Psoas muscle (tissue), 8 donors: Measurements from ENCODE around the gene CORO1A. TPM values are rescaled to one million over a fixed set of nuclear protein-coding genes. Genes with fewer than 3 reads are reported as not detected.
"Not testable (repeated sequence)": the region's sequence is repeated elsewhere in the genome, so short reads cannot be mapped to it uniquely, and the experiment has no call there.

Experiments used
- ATAC-seq, 4 donors: fragments of 200-7000 bp; cut with Tn5 transposase; one replicate each; pipeline ENCODE4 v1.9.1; 2020; ENCODE audit warnings: moderate library complexity in 3 of 4, mild to moderate bottlenecking in 2 of 4
- DNase-seq, 2 donors: peaks; one replicate each; pipeline ENCODE4 v3.0.0-alpha.2; 2020
- H3K27ac ChIP-seq: fragments of 200-600 bp; one replicate; pipeline ENCODE4 v1.8.0; 2022
- H3K27me3 ChIP-seq, 3 donors: fragments of 200-600 bp in 1 of 3; one replicate each; pipeline versions ENCODE4 v1.6.1 to v1.8.0; 2013 to 2022; ENCODE audit warnings: low read length in 2 of 3, mild to moderate bottlenecking in 2 of 3, moderate library complexity in 1 of 3; ENCODE audit not compliant: insufficient read depth in 3 of 3
- H3K36me3 ChIP-seq, 2 donors: fragments of 200-600 bp in 1 of 2; one replicate each; pipeline versions ENCODE4 v1.6.1 to v1.8.0; 2013 to 2022; ENCODE audit warnings: low read depth in 1 of 2, mild to moderate bottlenecking in 1 of 2, moderate library complexity in 1 of 2; ENCODE audit not compliant: insufficient read depth in 1 of 2
- H3K4me1 ChIP-seq: fragments of 200-600 bp; one replicate; pipeline ENCODE4 v1.8.0; 2022
- H3K4me3 ChIP-seq: fragments of 200-600 bp; one replicate; pipeline ENCODE4 v1.8.0; 2022; ENCODE audit warnings: mild to moderate bottlenecking
- H3K9me3 ChIP-seq: fragments of 200-600 bp; one replicate; pipeline ENCODE4 v1.8.0; 2022
- WGBS, 3 donors: extraction: QIAGEN DNeasy Blood & Tissue Kit; methylation state at CpG; one replicate each; pipeline versions ENCODE4 v1.1.6 to v1.1.7; 2013; 5-methylcytosine and 5-hydroxymethylcytosine counted together
- intact Hi-C, 2 donors: fragments of 100-400 bp; cut with DNase I; formaldehyde crosslinking; loops; one replicate each; pipeline versions ENCODE4 v1.11.0 to v1.14.2; 2022
- polyA plus RNA-seq, 3 donors: library from polyadenylated mRNA; stranded (reverse); fragments of 200-250 nt; gene quantifications; one replicate each; pipeline ENCODE4 v1.2.3, GENCODE V29; 2013
- total RNA-seq, 4 donors: library from RNA; stranded (reverse); fragmentation: NEBNext Ultra II Directional in 2 of 4; extraction: Animal tissue kit (Norgen Biotek cat#: 25700) in 2 of 4; gene quantifications; one replicate each; pipeline versions ENCODE4 v1.2.1 to v1.2.4, GENCODE V29; 2021 to 2023
- donor health status: healthy with polysubstance abuse.
- donor health status: DM: no; HTN: no; CAD: no; lungs with moderate emphysema.
- donor health status: Bipolar disorder and iron deficiency.
- donor health status: healthy.
- donor health status: DM: yes; HTN: yes; CAD: no.
- donor health status: DM: no; HTN: no; CAD: no.
- donor health status: DM: no; HTN: no; CAD: no.
- donor health status: DM: yes; HTN: yes; CAD: no.

CORO1A gene
- total and polyA plus RNA-seq, 7 donors: 2.7 to 6.8 (median 5.9) TPM

DNA sequence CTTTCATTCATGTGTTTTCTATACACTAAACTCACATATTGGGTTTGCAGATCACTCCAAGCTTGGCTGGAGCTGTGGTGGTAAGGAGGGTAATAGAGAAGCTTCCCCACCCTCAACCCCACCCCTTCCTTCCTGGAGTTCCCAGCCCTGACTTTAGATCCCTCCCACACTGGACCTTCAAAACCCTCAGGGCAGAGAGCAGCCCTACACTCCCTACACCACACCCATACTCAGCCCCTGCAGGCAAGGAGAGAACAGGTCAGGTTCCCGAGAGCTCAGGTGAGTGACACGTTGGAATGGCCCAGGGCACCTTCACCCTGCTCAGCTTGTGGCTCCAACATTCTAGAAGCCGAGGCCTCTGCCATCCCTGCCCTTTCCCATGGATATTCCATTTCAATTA is 15.6 kb downstream of the CORO1A start, which contains the start of gene SULT1A3:
SULT1A3 (plus strand) TSS at position 207 of the 400 bp plus-strand sequence. CDS start 1,474 bp downstream, outside the sequence.
- H3K4me3 ChIP-seq, H3K27me3 ChIP-seq, H3K27ac ChIP-seq, H3K36me3 ChIP-seq, H3K9me3 ChIP-seq, DNase-seq, H3K4me1 ChIP-seq, intact Hi-C loops: not testable (repeated sequence)
- peak in 1 of 4 donors; percentile 7 for ATAC-seq
- WGBS, 3 donors: no CpG with 5 or more reads among the region's 3 CpGs

DNA sequence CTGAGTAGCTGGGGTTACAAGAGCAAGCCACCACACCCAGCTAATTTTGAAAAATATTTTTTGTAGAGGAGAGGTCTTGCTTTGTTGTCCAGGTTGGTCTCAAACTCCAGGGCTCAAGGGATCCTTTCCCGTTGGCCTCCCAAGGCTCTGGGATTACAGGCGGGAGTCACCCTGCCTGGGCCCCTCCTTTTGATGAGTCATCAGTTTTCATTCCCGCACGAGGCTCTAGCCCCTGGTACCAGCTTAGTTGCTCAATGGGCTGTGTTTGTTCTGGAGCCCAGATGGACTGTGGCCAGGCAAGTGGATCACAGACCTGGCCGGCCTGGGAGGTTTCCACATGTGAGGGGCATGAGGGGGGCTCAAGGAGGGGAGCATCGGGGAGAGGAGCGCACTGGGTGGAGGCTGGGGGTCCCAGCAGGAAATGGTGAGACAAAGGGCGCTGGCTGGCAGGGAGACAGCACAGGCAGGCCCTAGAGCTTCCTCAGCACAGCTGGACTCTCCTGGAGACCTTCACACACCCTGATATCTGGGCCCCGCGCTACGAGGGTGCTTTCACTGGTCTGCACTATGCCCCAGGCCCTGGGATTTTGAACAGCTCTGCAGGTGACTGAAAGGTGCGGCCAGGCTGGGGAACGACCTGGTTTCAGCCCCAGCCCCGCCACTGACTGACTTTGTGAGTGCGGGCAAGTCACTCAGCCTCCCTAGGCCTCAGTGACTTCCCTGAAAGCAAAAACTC is 16.4 kb downstream of the CORO1A start:
- WGBS, 3 donors: no CpG with 5 or more reads among the region's 15 CpGs
- H3K4me3 ChIP-seq, H3K9me3 ChIP-seq, intact Hi-C loops, H3K27me3 ChIP-seq, DNase-seq, H3K27ac ChIP-seq, H3K36me3 ChIP-seq, H3K4me1 ChIP-seq: not testable (repeated sequence)
- peak in 3 of 4 donors; percentile 36 to 62 (median 52) for ATAC-seq

DNA sequence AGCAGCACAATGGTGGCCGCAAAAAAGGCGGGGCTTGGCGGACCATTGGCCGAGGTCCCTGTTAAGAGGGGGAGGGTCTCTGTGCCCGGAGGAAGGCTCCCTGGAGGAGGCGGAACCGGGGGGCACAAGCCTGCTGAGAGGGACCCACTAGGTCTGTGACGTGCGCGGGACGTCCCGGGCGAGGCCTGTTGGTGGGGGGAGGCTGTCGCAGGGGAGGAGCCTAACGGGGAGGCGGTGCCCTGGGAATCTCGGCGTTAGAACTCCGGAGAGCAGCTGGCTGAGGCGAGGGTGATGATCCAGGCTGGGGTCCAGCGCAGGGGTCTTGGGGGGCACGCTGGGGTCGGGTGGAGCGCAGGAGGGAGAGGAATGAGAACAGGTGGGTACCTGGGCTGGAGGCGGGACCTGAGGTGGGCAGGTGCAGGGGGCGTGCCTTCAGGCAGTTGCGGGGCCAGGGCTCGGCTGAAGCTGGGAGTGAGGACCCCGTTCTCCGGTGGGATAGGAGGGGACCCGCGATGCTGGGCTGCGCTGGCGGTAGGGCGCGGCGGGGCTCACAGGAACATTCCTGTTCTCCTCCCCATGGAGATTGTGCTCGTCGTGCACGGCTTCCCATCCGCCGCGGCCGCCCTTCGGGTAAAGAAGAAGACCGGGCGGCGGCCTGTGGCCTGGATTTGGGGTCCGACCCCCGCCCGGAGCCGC is 22.3 kb downstream of the CORO1A start:
- H3K4me1 ChIP-seq, H3K9me3 ChIP-seq, H3K27me3 ChIP-seq, intact Hi-C loops, H3K27ac ChIP-seq, H3K36me3 ChIP-seq: not testable (repeated sequence)
- peak; percentile 39 to 62 (median 48) for ATAC-seq
- 0 to 1% (median 1%) methylated on average over 12 to 20 of the region's 52 CpGs for WGBS, 3 donors
- H3K4me3 ChIP-seq: peak overlapping the region; percentile 61
- peak in 1 of 2 donors; percentile 9 for DNase-seq

DNA sequence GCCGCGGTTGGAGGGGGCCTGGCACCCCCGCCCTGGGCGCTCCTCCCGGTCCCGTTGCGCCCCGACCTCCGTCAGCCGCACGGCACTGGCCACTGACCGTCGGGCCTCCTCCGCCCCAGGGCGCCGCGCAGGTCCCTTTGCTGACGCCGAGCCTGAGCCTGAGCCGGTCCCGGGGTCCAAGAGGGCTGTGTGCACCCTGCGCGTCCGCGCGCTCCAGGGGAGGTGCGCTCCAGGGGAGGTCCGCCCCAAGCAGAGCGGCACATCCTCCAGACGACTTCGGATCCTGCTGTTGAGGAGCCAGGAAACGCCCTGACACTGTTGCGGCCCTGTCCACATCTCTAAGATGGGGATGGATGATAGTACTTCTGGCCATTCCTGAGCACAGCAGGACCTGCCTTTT is 22.9 kb downstream of the CORO1A start:
- H3K4me1 ChIP-seq, intact Hi-C loops, H3K27me3 ChIP-seq, H3K9me3 ChIP-seq, H3K27ac ChIP-seq, H3K36me3 ChIP-seq, DNase-seq: not testable (repeated sequence)
- H3K4me3 ChIP-seq: peak overlapping the region; percentile 61
- WGBS, 3 donors: no CpG with 5 or more reads among the region's 33 CpGs
- peak; percentile 2 to 28 (median 12) for ATAC-seq

DNA sequence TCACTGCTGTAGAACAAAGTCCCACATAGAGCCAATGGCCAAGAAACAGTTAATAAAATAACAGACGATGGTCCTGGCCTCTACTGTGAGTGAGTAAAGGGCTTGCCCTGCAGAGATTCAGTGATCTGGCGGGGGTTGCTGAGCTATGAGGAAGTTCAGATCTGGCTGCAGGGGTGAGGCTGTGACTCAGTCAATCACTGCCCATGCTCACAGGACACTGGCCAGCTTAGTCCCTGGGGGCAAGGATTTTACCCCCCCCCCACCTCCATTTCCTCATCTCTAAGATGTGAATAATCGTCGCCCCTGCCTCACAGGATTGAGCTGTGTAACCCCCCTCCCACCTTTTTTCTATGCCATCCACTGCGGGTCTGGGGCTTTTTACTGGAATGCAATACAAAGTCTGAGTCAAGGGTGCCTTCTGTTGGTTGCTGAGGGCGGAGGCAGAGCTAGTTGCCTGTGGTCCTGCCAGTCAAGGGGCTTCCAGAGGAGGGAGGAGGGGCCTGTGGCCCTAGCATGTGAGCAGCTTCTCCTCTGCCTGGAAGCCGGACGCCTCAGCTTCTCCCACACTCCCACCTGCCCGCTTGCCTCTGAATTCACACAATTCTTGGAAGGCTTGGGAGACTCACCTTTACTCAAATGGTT is 23.8 kb downstream of the CORO1A start:
- H3K4me3 ChIP-seq, intact Hi-C loops, H3K27ac ChIP-seq, H3K27me3 ChIP-seq, H3K4me1 ChIP-seq, H3K36me3 ChIP-seq, H3K9me3 ChIP-seq: not testable (repeated sequence)
- DNase-seq (peak in 1 of 2 donors; percentile 18), ATAC-seq (peak in 1 of 4 donors; percentile 15)
- 22 to 48% (median 31%) methylated on average over 2 of the region's 9 CpGs for WGBS, 3 donors

DNA sequence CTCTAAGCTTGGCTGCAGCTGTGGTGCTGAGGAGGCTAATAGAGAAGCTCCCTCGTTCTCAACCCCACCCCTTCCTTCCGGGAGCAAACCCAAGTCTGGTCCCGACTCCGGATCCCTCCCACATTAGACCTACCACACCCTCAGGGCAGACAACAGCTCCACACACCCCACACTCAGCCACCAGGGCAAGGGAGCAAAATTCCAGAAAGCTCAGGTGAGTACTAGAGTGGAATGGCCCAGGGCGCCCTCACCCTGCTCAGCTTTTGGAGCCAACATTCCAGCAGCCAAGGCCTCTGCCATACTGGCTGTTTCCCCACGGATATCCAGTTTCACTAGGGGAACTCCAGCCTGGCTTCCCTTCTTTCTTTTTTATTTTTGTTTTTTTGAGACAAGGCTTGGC is 25.6 kb downstream of the CORO1A start:
- 0% methylated on average over 4 of the region's 6 CpGs for WGBS, 3 donors
- ATAC-seq (peak; percentile 43 to 55 (median 50)), DNase-seq (peak in 1 of 2 donors; percentile 31)
- H3K27me3 ChIP-seq, H3K9me3 ChIP-seq, H3K27ac ChIP-seq, H3K36me3 ChIP-seq, H3K4me1 ChIP-seq, H3K4me3 ChIP-seq, intact Hi-C loops: not testable (repeated sequence)

DNA sequence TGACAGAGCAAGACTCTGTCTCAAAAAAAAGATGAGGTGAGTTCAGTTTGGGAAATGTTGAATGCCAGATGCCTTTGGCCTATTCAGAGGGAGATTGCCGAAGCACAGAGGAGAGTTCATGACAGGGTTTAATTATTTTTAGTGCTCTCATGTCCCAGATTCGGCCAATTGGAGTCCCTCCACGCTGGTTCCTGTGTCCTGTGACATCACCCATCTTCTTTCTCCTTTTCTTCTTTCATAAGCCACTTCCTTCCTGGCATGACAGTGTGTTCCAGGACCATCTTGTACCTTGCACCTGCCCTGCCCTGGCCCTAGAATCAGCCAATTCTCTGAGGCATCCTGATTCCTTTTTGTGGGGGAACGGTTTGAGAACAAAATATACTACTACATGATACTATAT is 28.0 kb downstream of the CORO1A start:
- H3K36me3 ChIP-seq, H3K4me3 ChIP-seq, H3K4me1 ChIP-seq, H3K9me3 ChIP-seq, intact Hi-C loops, DNase-seq, H3K27me3 ChIP-seq, H3K27ac ChIP-seq: not testable (repeated sequence)
- WGBS, 3 donors: no CpG with 5 or more reads among the region's 4 CpGs
- peak; percentile 88 to 92 (median 89) for ATAC-seq

DNA sequence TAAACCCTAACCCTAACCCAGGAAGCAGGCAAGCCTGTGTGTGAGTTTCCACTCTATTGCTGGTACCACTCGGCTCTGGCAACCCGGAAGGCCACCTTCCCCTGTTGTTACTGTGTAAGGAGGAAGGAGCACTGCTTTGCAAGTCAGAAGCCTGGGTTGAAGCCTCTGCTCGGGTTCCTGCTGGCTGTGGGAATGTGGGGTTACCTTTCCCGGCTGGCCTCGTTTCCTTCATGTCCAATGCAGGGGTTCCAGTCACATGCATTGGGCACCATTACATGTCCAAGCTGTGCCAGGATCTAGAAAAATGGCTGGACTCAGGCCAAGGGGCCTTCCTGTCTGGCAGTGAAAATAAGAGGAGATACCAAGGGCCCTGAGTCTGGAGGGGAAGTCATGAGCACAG is 33.7 kb downstream of the CORO1A start:
- H3K4me3 ChIP-seq, H3K4me1 ChIP-seq, H3K36me3 ChIP-seq, ATAC-seq, H3K9me3 ChIP-seq, H3K27ac ChIP-seq, intact Hi-C loops, H3K27me3 ChIP-seq: not testable (repeated sequence)
- 45 to 65% (median 48%) methylated on average over 3 of the region's 5 CpGs for WGBS, 3 donors
- DNase-seq: peak in 1 of 2 donors; percentile 1

Other genes with a start within 250 kb of the CORO1A start
- gene TMEM219, start 221.5 kb upstream of the CORO1A start, total RNA-seq: 10 to 100 TPM; 39.6 to 64.5 (median 50.3) TPM
- 10 to 100 TPM; 53.7 to 80.7 (median 60.4) TPM for gene TMEM219, start 221.5 kb upstream of the CORO1A start, polyA plus RNA-seq
- 10 to 100 TPM; 18.6 to 28.6 (median 22.0) TPM for gene TAOK2, start 209.7 kb upstream of the CORO1A start, total RNA-seq
- 10 to 100 TPM; 15.7 to 30.2 (median 21.8) TPM for gene TAOK2, start 209.7 kb upstream of the CORO1A start, polyA plus RNA-seq
- gene HIRIP3, start 188.0 kb upstream of the CORO1A start, total RNA-seq: 10 to 100 TPM; 18.9 to 22.0 (median 20.7) TPM
- gene HIRIP3, start 188.0 kb upstream of the CORO1A start, polyA plus RNA-seq: 10 to 100 TPM; 18.5 to 62.5 (median 23.1) TPM
- gene INO80E, start 187.4 kb upstream of the CORO1A start, total RNA-seq: 10 to 100 TPM; 30.5 to 43.3 (median 34.1) TPM
- gene INO80E, start 187.4 kb upstream of the CORO1A start, polyA plus RNA-seq: 10 to 100 TPM; 59.8 to 86.9 (median 77.3) TPM
- under 1 TPM in 2 of 4 donors, not detected in 2; 0.11 to 0.51 TPM for gene DOC2A, start 172.6 kb upstream of the CORO1A start, total RNA-seq
- gene DOC2A, start 172.6 kb upstream of the CORO1A start, polyA plus RNA-seq: under 1 TPM; 0.13 to 0.20 (median 0.15) TPM
- not detected for gene C16orf92, start 160.4 kb upstream of the CORO1A start, total RNA-seq
- gene C16orf92, start 160.4 kb upstream of the CORO1A start, polyA plus RNA-seq: not detected
- 1 to 10 TPM in 1 of 4 donors, under 1 TPM in 3; 0.17 to 1.9 (median 0.23) TPM for gene TLCD3B, start 152.3 kb upstream of the CORO1A start, total RNA-seq
- gene TLCD3B, start 152.3 kb upstream of the CORO1A start, polyA plus RNA-seq: under 1 TPM; 0.13 to 0.62 (median 0.17) TPM
- gene ALDOA, start 117.8 kb upstream of the CORO1A start, total RNA-seq: 1,000 to 10,000 TPM; 5,088 to 7,531 (median 6,001) TPM
- over 10,000 TPM in 1 of 3 donors, 1,000 to 10,000 TPM in 2; 4,532 to 12,458 (median 6,880) TPM for gene ALDOA, start 117.8 kb upstream of the CORO1A start, polyA plus RNA-seq
- gene PPP4C, start 107.6 kb upstream of the CORO1A start, total RNA-seq: 10 to 100 TPM; 38.1 to 64.5 (median 58.5) TPM
- gene PPP4C, start 107.6 kb upstream of the CORO1A start, polyA plus RNA-seq: 100 to 1,000 TPM in 2 of 3 donors, 10 to 100 TPM in 1; 79.1 to 172 (median 130) TPM
- gene TBX6, start 91.7 kb upstream of the CORO1A start, total RNA-seq: 1 to 10 TPM in 1 of 4 donors, under 1 TPM in 3; 0.32 to 1.0 (median 0.51) TPM
- 1 to 10 TPM in 2 of 3 donors, under 1 TPM in 1; 0.76 to 1.6 (median 1.5) TPM for gene TBX6, start 91.7 kb upstream of the CORO1A start, polyA plus RNA-seq
- 100 to 1,000 TPM in 1 of 4 donors, 10 to 100 TPM in 3; 47.1 to 156 (median 60.2) TPM for gene YPEL3, start 87.4 kb upstream of the CORO1A start, total RNA-seq
- gene YPEL3, start 87.4 kb upstream of the CORO1A start, polyA plus RNA-seq: 10 to 100 TPM; 24.8 to 96.2 (median 81.4) TPM
- 1 to 10 TPM in 2 of 4 donors, under 1 TPM in 2; 0.56 to 3.1 (median 1.3) TPM for gene GDPD3, start 70.1 kb upstream of the CORO1A start, total RNA-seq
- under 1 TPM; 0.48 to 0.91 (median 0.89) TPM for gene GDPD3, start 70.1 kb upstream of the CORO1A start, polyA plus RNA-seq
- gene MAPK3, start 60.4 kb upstream of the CORO1A start, total RNA-seq: 10 to 100 TPM; 37.2 to 45.2 (median 41.0) TPM
- gene MAPK3, start 60.4 kb upstream of the CORO1A start, polyA plus RNA-seq: 10 to 100 TPM; 25.6 to 53.0 (median 48.7) TPM
- 10 to 100 TPM; 54.0 to 69.1 (median 60.3) TPM for gene BOLA2B, start 10.1 kb downstream of the CORO1A start, total RNA-seq
- 100 to 1,000 TPM; 177 to 700 (median 243) TPM for gene BOLA2B, start 10.1 kb downstream of the CORO1A start, polyA plus RNA-seq
- 10 to 100 TPM; 21.6 to 45.2 (median 38.3) TPM for gene SLX1A, start 10.3 kb downstream of the CORO1A start, total RNA-seq
- 10 to 100 TPM in 2 of 3 donors, 1 to 10 TPM in 1; 9.2 to 43.3 (median 31.0) TPM for gene SLX1A, start 10.3 kb downstream of the CORO1A start, polyA plus RNA-seq
- 1 to 10 TPM; 4.2 to 5.5 (median 4.7) TPM for gene SULT1A3, start 15.7 kb downstream of the CORO1A start, total RNA-seq
- 1 to 10 TPM; 2.7 to 4.6 (median 3.4) TPM for gene SULT1A3, start 15.7 kb downstream of the CORO1A start, polyA plus RNA-seq
- gene NPIPB13, start 64.9 kb downstream of the CORO1A start, total RNA-seq: 1 to 10 TPM; 3.0 to 6.5 (median 5.0) TPM
- gene NPIPB13, start 64.9 kb downstream of the CORO1A start, polyA plus RNA-seq: 1 to 10 TPM; 1.8 to 2.2 (median 2.0) TPM
- gene CD2BP2, start 171.7 kb downstream of the CORO1A start, total RNA-seq: 10 to 100 TPM; 38.9 to 65.0 (median 49.6) TPM
- gene CD2BP2, start 171.7 kb downstream of the CORO1A start, polyA plus RNA-seq: 10 to 100 TPM; 31.0 to 61.8 (median 55.6) TPM
- 10 to 100 TPM; 30.1 to 50.0 (median 34.1) TPM for gene TBC1D10B, start 186.9 kb downstream of the CORO1A start, total RNA-seq
- gene TBC1D10B, start 186.9 kb downstream of the CORO1A start, polyA plus RNA-seq: 10 to 100 TPM; 24.5 to 45.0 (median 26.4) TPM
- 1,000 to 10,000 TPM; 1,414 to 6,743 (median 2,777) TPM for gene MYL11, start 191.2 kb downstream of the CORO1A start, total RNA-seq
- 1,000 to 10,000 TPM in 2 of 3 donors, 100 to 1,000 TPM in 1; 636 to 4,264 (median 2,548) TPM for gene MYL11, start 191.2 kb downstream of the CORO1A start, polyA plus RNA-seq
- gene SEPTIN1, start 199.0 kb downstream of the CORO1A start, total RNA-seq: 1 to 10 TPM in 2 of 4 donors, under 1 TPM in 2; 0.34 to 1.8 (median 0.90) TPM
- gene SEPTIN1, start 199.0 kb downstream of the CORO1A start, polyA plus RNA-seq: under 1 TPM; 0.22 to 0.51 (median 0.28) TPM
- gene ZNF48, start 211.8 kb downstream of the CORO1A start, total RNA-seq: 1 to 10 TPM; 2.8 to 7.8 (median 5.6) TPM
- gene ZNF48, start 211.8 kb downstream of the CORO1A start, polyA plus RNA-seq: 1 to 10 TPM; 2.3 to 7.4 (median 3.2) TPM
- 10 to 100 TPM in 2 of 4 donors, 1 to 10 TPM in 2; 4.8 to 14.6 (median 9.1) TPM for gene ZNF771, start 224.0 kb downstream of the CORO1A start, total RNA-seq
- 1 to 10 TPM; 5.3 to 7.4 (median 5.4) TPM for gene ZNF771, start 224.0 kb downstream of the CORO1A start, polyA plus RNA-seq
- 10 to 100 TPM; 23.3 to 54.4 (median 33.9) TPM for gene DCTPP1, start 246.4 kb downstream of the CORO1A start, total RNA-seq
- 10 to 100 TPM; 42.2 to 84.2 (median 52.7) TPM for gene DCTPP1, start 246.4 kb downstream of the CORO1A start, polyA plus RNA-seq